NCI-H2081 treated with DMSO at 0.1 percent for 48 hours (cell line): ENCODE results near the gene CALCOCO1.
"Not testable (repeated sequence)": the region's sequence is repeated elsewhere in the genome, so short reads cannot be mapped to it uniquely, and the experiment has no call there.

ENCODE experiments used
- DNase-seq: peaks from one replicate; lab custom pipeline; 2025; lab: John Stamatoyannopoulos, UW

CALCOCO1 gene

DNA sequence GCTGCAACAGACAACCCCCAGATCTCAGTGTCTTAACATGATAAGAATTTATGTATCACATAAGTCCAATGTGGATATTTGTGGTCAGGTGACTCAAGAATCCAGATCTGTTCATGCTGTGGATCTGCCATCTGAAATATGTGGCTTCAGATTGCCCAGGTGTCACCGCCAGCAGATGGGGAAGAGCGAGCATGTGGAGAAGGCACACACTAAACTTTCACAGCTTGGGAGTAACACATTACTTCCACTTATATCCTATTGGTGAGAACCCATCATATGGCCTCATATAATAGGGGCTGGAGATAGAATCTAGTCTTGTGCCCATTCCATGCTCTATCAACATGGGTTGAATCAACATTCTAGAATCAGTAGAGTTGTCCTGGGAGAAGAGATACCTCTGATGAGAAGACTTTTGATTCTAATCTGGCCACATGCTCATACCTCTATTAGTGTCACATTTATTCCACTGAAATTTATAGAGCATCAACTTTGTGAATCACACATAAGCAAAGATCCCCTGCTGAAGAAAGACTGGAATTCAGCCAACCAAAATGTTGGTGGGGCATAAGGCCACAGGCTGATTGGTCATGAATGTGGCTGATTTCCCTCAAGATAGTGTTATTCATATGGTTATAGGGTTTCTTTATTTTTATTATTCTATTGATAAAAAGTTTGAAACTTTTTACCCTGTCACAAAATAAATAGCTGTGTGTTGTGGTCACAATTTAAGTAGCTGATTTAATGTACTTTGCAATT is 6.0 kb upstream of the CALCOCO1 start:
- no peak for DNase-seq

DNA sequence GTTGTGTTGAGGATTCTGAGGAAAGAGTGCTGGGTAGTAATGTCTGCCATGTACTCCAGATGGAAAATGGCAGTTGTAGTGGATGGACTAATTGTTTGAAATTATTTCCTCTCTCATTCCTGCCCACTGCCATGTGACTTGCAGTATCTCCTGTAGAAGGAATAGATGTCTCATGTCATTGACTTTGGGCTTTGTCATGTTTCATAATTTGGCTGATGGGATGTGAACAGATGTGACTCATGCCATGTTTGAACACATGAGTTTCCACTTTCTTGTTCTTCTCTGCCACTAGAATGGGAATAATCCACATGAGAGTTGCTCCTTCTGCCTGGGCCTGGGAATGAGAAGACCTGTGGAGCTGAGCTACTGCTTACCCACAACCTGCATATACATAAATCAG is 2.4 kb upstream of the CALCOCO1 start:
- no peak for DNase-seq

GRCh38 chr12:53728206-53728605 is 954 bp upstream of the CALCOCO1 start:
- no peak for DNase-seq

DNA sequence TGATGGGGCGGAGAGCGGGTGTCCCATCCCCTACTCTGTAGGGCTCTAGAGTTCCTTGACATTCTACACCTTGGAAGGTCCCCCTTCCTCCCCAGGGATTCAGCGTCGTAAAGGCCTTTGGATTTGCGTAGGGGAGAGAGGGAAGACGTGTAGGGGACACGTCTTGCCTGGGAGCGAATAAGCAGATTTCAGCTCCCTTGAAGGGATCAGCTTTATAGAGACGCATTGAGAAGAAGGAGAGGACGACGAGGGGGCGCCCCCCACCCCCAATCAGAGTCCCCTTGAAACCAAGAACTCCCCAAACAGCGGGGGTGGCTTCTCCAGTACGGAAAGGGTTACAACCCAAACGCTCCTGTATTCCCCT is 324 bp downstream of the CALCOCO1 start:
- DNase-seq, result no peak

GRCh38 chr12:53726341-53726740 is 911 bp downstream of the CALCOCO1 start:
- no peak for DNase-seq

DNA sequence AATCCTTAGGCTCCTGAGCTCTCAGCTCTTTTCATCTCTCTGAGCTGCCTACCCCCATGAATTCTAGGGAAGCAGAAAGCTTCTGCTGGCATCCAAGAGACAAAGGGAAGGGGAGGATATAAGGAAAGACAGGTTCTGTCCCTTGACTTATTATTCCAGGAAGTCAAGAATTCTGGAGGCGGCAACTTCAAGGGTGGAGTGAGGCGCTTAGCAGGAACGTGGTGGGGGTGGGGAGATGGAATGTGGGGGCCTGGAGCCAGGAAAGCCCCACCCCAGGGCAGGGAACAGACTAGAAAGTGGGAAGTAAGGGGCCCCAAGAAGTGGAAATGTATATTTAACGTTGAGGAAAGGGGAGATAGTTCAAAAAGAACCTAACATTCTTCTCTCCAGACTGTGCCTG is 1.4 kb downstream of the CALCOCO1 start:
- DNase-seq, result no peak

DNA sequence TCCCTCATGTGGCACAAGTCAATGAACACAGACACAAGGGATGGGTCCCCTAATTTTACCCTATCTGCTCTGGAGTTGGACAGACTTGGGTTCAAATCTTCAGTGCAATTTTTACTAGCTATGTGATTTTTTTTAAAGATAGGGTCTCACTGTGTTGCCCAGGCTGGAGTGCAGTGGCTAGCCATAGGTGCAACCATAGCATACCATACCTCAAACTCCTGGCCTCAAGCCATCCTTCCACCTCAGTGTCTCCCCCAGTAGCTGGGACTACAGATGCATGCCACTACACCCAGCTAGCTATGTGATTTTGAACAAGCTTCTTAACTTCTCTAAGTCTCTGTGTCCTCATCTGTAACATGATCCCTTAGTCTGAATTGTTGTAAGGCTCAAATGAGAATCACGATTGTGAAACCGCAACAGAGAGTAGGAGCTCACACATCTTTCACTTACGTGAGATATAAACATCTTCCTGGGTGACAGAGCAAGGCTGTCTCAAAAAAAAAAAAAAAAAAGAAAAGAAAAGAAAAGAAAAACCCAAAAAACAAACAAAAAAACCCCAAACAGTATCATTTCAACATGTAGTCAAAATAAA is 4.7 kb downstream of the CALCOCO1 start:
- DNase-seq, result no peak

GRCh38 chr12:53720946-53721345 is 6.3 kb downstream of the CALCOCO1 start:
- DNase-seq, result no peak

GRCh38 chr12:53719649-53720048 is 7.6 kb downstream of the CALCOCO1 start:
- no peak for DNase-seq

- not testable (repeated sequence) for DNase-seq
Observed at GRCh38 chr12:53718567-53718966, 8.7 kb downstream of the CALCOCO1 start.

DNA sequence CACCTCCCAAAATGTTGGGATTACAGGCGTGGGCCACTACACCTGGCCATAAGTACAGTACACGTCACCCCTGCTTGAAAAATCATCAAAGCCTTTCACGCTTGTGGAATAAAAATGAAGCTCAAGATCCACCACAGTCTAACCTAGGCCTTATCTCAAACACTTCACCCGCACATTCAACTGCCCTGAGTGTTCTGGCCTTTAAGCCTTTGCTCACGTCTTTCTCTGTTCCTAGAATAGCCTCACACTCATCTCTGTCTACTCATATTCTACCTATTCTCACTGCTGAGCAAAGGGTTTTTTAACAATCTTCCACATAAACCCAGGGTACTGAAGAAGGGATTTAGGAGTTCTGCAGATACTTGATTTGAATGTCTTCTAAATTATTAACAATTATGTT is 9.9 kb downstream of the CALCOCO1 start:
- no peak for DNase-seq

DNA sequence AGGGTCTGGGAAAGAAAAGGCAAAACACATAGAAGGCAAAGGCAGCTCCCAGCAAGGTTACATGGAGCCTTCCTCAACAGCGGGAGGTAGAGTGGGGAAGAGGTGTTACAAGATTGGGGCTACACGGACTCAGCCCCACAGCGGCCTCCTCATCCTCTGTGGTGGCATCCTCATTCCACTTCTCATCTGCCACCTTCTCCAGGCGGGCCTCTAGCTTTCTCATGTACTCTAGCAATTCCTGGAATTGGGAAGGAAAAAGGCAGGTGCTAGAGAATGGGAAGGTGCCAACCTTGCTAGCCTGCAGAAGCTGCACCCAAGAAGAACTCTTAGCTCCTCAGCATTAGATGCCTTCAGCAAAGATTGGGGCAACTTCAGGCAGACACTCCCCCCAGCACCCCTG is 13.2 kb downstream of the CALCOCO1 start:
- no peak for DNase-seq

- no peak for DNase-seq
Observed at GRCh38 chr12:53713516-53713915, 13.7 kb downstream of the CALCOCO1 start.

- no peak for DNase-seq
Observed at GRCh38 chr12:53712059-53712643, 15.1 kb downstream of the CALCOCO1 start.

DNA sequence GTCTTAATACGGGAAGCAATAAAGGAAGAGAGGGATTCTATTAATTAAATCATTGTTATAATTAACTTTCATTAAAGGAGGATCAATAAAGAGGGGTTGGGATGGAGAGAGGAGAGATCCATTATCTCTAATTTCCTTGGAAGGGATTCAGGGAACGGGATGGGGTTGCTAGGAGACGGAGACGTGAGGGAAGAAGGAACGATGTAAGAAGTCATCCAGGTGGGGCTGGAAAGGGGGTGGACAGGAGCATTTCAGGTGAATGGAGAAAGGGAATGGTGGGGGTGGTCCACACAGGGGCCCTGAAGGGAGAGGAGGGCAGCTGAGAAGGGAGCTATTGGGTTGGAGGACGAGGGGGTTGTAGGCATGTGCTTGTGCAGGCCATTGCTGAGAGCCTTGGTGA is 17.2 kb downstream of the CALCOCO1 start:
- no peak for DNase-seq

DNA sequence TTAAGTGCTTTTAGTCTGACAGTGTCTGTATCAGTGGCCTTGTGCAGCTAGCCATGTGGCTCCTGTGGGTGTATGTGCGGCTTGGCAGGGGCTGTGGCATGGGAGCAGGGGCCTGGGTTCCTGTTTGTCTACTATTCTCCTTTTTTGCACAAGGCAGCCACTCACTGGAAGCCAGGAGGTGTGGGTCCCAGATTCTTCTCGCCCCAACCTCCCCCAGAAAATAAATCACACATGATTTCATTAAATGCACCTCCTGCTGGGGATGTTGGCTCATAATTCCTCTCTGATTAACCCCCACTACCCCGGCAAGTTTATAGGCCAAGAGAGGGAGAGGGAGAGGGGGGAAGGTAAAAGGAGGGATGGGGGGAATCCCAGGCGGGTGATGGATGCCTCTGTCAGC is 17.6 kb downstream of the CALCOCO1 start:
- no peak for DNase-seq

GRCh38 chr12:53706080-53706479 is 21.2 kb downstream of the CALCOCO1 start:
- DNase-seq, result no peak

- no peak for DNase-seq
Observed at GRCh38 chr12:53703756-53704155, 23.5 kb downstream of the CALCOCO1 start.

- no peak for DNase-seq
Observed at GRCh38 chr12:53701518-53702264, 25.6 kb downstream of the CALCOCO1 start.

DNA sequence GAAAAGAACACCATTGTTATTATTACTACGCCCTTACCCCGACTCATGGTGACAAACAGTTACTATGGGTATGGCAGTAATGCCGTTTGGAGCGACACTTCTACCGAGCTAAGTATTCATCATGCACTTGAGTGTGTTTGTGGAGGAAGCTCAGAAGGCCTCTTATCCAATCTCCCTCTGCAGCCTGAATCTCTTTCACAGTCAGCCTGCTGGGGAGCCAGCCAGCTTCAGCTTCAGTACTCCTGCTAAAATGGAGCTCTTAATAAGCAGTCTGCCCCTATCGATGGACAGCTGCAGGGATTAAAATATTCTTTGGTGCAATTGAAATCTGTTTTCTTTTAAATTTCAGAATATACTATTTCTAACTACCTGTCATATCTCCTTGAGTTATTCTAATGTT is 26.7 kb downstream of the CALCOCO1 start:
- no peak for DNase-seq

- DNase-seq, result no peak
Observed at GRCh38 chr12:53699678-53700025, 27.6 kb downstream of the CALCOCO1 start.

DNA sequence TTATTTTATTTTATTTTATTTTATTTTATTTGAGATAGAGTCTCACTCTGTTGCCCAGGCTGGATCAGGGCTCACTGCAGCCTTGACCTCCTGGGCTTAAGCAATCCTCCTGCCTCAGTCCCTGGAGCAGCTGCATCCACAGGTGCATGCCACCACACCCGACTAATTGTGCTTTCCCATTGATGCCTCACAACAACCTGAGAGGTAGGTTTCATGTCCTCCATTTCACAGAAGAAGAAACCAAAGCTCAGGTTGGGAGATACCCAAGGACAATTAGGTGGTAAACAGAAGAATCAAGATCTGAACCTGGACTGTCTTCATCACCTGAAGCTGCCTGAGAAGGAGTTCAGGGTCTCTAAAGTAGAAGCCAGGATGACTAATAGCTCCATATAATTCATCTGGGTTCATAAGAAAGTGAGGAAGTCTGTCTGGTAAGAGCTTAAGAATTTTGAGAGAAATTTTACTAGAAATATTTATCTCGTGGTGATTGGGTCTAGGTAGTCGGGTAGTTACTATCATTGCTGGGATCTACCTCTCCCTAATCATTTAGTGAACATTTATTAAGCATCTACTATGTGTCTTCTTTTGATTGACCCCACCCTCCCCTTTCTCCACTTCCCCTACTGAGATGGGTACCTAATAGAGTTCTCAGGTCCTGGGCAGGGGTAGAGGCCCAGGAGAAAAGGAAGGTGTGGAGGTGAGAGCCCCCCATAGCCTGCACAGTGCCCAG is 28.1 kb downstream of the CALCOCO1 start:
- no peak for DNase-seq
